ENCODE results near the gene ZNF653.
"Not testable (repeated sequence)": the region's sequence is repeated elsewhere in the genome, so short reads cannot be mapped to it uniquely, and the experiment has no call there.

The ZNF653 gene

GRCh38 chr19:11456659-11457058 lies 49.0 kb downstream of the ZNF653 start:
- no peak for DNase-seq (ENCODE audit: low read depth in 2 of 2)

- not testable (repeated sequence) for DNase-seq (ENCODE audit: low read depth in 2 of 2)
These were observed 50.4 kb downstream of the ZNF653 start for GRCh38 chr19:11455233-11455554.

GRCh38 chr19:11453468-11454341 lies 51.9 kb downstream of the ZNF653 start:
- DNase-seq (ENCODE audit: low read depth in 2 of 2), result no peak

- no peak for DNase-seq (ENCODE audit: low read depth in 2 of 2)
These were observed 52.9 kb downstream of the ZNF653 start for GRCh38 chr19:11452620-11453310.

GRCh38 chr19:11451871-11452619 lies 53.6 kb downstream of the ZNF653 start:
- DNase-seq (ENCODE audit: low read depth in 2 of 2), result no peak

GRCh38 chr19:11451327-11451870 lies 54.2 kb downstream of the ZNF653 start:
- no peak for DNase-seq (ENCODE audit: low read depth in 2 of 2)

- no peak for DNase-seq (ENCODE audit: low read depth in 2 of 2)
These were observed 54.9 kb downstream of the ZNF653 start for GRCh38 chr19:11450570-11451326.

GRCh38 chr19:11448923-11449554 lies 56.6 kb downstream of the ZNF653 start:
- no peak for DNase-seq (ENCODE audit: low read depth in 2 of 2)

- no peak for DNase-seq (ENCODE audit: low read depth in 2 of 2)
These were observed 57.2 kb downstream of the ZNF653 start for GRCh38 chr19:11448410-11448809.

GRCh38 chr19:11447347-11448262 lies 58.0 kb downstream of the ZNF653 start:
- DNase-seq (ENCODE audit: low read depth in 2 of 2), result no peak

- DNase-seq (ENCODE audit: low read depth in 2 of 2), result no peak
These were observed 58.9 kb downstream of the ZNF653 start for GRCh38 chr19:11446652-11447301.

- no peak for DNase-seq (ENCODE audit: low read depth in 2 of 2)
These were observed 59.4 kb downstream of the ZNF653 start for GRCh38 chr19:11446271-11446651.

GRCh38 chr19:11445141-11445540 lies 60.5 kb downstream of the ZNF653 start:
- DNase-seq (ENCODE audit: low read depth in 2 of 2), result no peak

GRCh38 chr19:11444059-11444458 lies 61.6 kb downstream of the ZNF653 start:
- no peak for DNase-seq (ENCODE audit: low read depth in 2 of 2)

GRCh38 chr19:11437955-11438354 lies 67.7 kb downstream of the ZNF653 start:
- DNase-seq (ENCODE audit: low read depth in 2 of 2), result no peak

GRCh38 chr19:11435833-11436313 lies 69.8 kb downstream of the ZNF653 start:
- DNase-seq (ENCODE audit: low read depth in 2 of 2), result no peak

GRCh38 chr19:11435057-11435832 lies 70.4 kb downstream of the ZNF653 start, which contains the start of the genes ODAD3 and PRKCSH:
Gene ODAD3, minus strand, starts transcription at chr19:11435121. Its CDS starts 105 bp downstream, at chr19:11435016.
Gene PRKCSH, plus strand, starts transcription at chr19:11435635. Its CDS starts 483 bp downstream, at chr19:11436118.
- DNase-seq (ENCODE audit: low read depth in 2 of 2), result peak; percentile 99

- DNase-seq (ENCODE audit: low read depth in 2 of 2), result no peak
These were observed 71.0 kb downstream of the ZNF653 start for GRCh38 chr19:11434703-11435056.

Measured in stimulated activated CD4-positive, alpha-beta T cell treated with anti-CD3 and anti-CD28 coated beads, Interleukin-12 subunit alpha, Interleukin-12 subunit beta, amount 100 ng/mL, for 24 hours (primary cell).